GM23248 (cell line): ENCODE data around the gene CES4A. TPM values are rescaled to one million over a fixed set of nuclear protein-coding genes. Genes with fewer than 3 reads are reported as not detected.

Experiments
- DNase-seq: peaks from one replicate; pipeline ENCODE4 v3.0.0-alpha.2; 2015
- H2AFZ ChIP-seq: fragments of 200-600 bp; sonication (generic); 2 replicates; pipeline ENCODE4 v1.6.1; 2016; ENCODE audit warnings: antibody characterized with exemption
- H3F3A ChIP-seq: fragments of 200-600 bp; sonication (generic); 2 replicates; pipeline ENCODE4 v1.6.1; 2016; ENCODE audit warnings: mild to moderate bottlenecking, antibody characterized with exemption, mixed run types; ENCODE audit not compliant: insufficient read depth
- H3K27ac ChIP-seq: fragments of 200-600 bp; sonication (generic); 2 replicates; pipeline ENCODE4 v1.5.1; 2016; ENCODE audit warnings: mild to moderate bottlenecking
- H3K27me3 ChIP-seq: fragments of 200-600 bp; sonication (generic); replicated peaks from 2 replicates; pipeline ENCODE4 v1.6.1; 2016; ENCODE audit warnings: mild to moderate bottlenecking; ENCODE audit not compliant: insufficient read depth
- H3K36me3 ChIP-seq: fragments of 200-600 bp; sonication (generic); 2 replicates; pipeline ENCODE4 v1.6.1; 2016; ENCODE audit warnings: low read depth, mild to moderate bottlenecking
- H3K4me1 ChIP-seq: fragments of 200-600 bp; sonication (generic); 2 replicates; pipeline ENCODE4 v1.6.1; 2016; ENCODE audit warnings: mild to moderate bottlenecking; ENCODE audit not compliant: insufficient read depth
- H3K4me2 ChIP-seq: fragments of 200-600 bp; sonication (generic); one replicate; pipeline ENCODE4 v1.6.1; 2016; ENCODE audit warnings: mild to moderate bottlenecking; ENCODE audit not compliant: unreplicated experiment
- H3K4me3 ChIP-seq: fragments of 200-600 bp; sonication (generic); 2 replicates; pipeline ENCODE4 v1.5.1; 2016; ENCODE audit warnings: mild to moderate bottlenecking
- H3K79me2 ChIP-seq: fragments of 200-600 bp; sonication (generic); 2 replicates; pipeline ENCODE4 v1.6.1; 2016; ENCODE audit warnings: mild to moderate bottlenecking; ENCODE audit not compliant: insufficient read depth
- H3K9ac ChIP-seq: fragments of 200-600 bp; sonication (generic); 2 replicates; pipeline ENCODE4 v1.6.1; 2016; ENCODE audit warnings: mild to moderate bottlenecking
- H3K9me2 ChIP-seq: fragments of 200-600 bp; sonication (generic); 2 replicates; pipeline ENCODE4 v1.6.1; 2016; ENCODE audit warnings: mixed run types, mild to moderate bottlenecking, moderate library complexity; ENCODE audit not compliant: insufficient read depth
- H3K9me3 ChIP-seq: fragments of 200-600 bp; sonication (generic); one replicate; pipeline ENCODE4 v1.6.1; 2017; ENCODE audit warnings: low read depth
- H4K20me1 ChIP-seq: fragments of 200-600 bp; sonication (generic); 2 replicates; pipeline ENCODE4 v1.6.0; 2016; ENCODE audit not compliant: insufficient read depth
- EZH2 ChIP-seq: fragments of 200-600 bp; sonication (generic); IDR thresholded peaks from 2 replicates; pipeline ENCODE4 v1.6.1; 2018; ENCODE audit warnings: antibody characterized with exemption, mild to moderate bottlenecking; ENCODE audit not compliant: insufficient read depth, poor library complexity, severe bottlenecking
- EZH2phosphoT487 ChIP-seq: fragments of 200-600 bp; sonication (generic); IDR thresholded peaks from 2 replicates; pipeline ENCODE4 v1.6.1; 2018; ENCODE audit warnings: antibody characterized with exemption, moderate library complexity, mild to moderate bottlenecking, low read depth; ENCODE audit not compliant: insufficient read depth
- WGBS, 2 experiments: methylation state at CpG; one replicate each; pipeline ENCODE4 v1.1.6; 2015 to 2017; ENCODE audit warnings: low lambda C conversion rate in 2 of 2, low coverage in 1 of 2; ENCODE audit errors: missing lambda C conversion rate in 2 of 2; 5-methylcytosine and 5-hydroxymethylcytosine counted together
- in situ Hi-C: fragments of 300-500 bp; cut with MboI; formaldehyde crosslinking; loops from 2 replicates; pipeline ENCODE4 v1.15.0; 2020
- polyA plus RNA-seq: library from polyadenylated mRNA; unstranded; fragments of >200 nt; fragmentation: Nextera tagmentation; extraction: Ambion mirVana; gene quantifications from 2 replicates; pipeline ENCODE4 v1.2.1, GENCODE V29; 2016
- total RNA-seq: library from RNA; depleted of rRNA; stranded (reverse); fragments of >200 nt; shearing (Covaris generic); gene quantifications from 2 replicates; pipeline ENCODE4 v1.2.3, GENCODE V29; 2014

Gene CES4A
- total and polyA plus RNA-seq, 2 experiments from 2014 or later = 4.5 to 5.0 TPM

GRCh38 chr16:66958857-66959703 lies 29.3 kb upstream of the CES4A start:
- Histone ChIP-seq H3K9me2 (no peaks in the 10 kb centered on the region), H3K9ac (no peak overlapping the region), H3K79me2 (no peaks in the 10 kb centered on the region), H3K27ac (no peak overlapping the region), H3K4me1 (no peaks in the 10 kb centered on the region), H4K20me1 (no peaks in the 10 kb centered on the region), H3K4me2 (no peak overlapping the region), H2AFZ (no peak overlapping the region), H3K27me3 (no peaks in the 10 kb centered on the region), H3K9me3 (no peaks in the 10 kb centered on the region), H3K4me3 (no peak overlapping the region), H3K36me3 (no peaks in the 10 kb centered on the region), H3F3A (no peaks in the 10 kb centered on the region)
- 62 to 67% methylated on average over 7 of the region's 7 CpGs for WGBS, 2 experiments
- in situ Hi-C loops = loop anchor here (25.0 kb wide), 1 partner anchor 203 kb away; the partner anchor contains the start of genes B3GNT9, FBXL8, HSF4 and NOL3
- TF ChIP-seq EZH2 (no peak), EZH2phosphoT487 (no peak)
- DNase-seq = no peak

- in situ Hi-C loops = loop anchor here (25.0 kb wide), 1 partner anchor 203 kb away; the partner anchor contains the start of genes B3GNT9, FBXL8, HSF4 and NOL3
- Histone ChIP-seq H3K9ac (no peak overlapping the region), H3K4me2 (no peak overlapping the region), H2AFZ (no peak overlapping the region), H3K9me3 (no peaks in the 10 kb centered on the region), H3K36me3 (no peaks in the 10 kb centered on the region), H3K4me3 (no peak overlapping the region), H3K27me3 (no peaks in the 10 kb centered on the region; the same call in 1 of the 2 replicates), H3K27ac (no peak overlapping the region), H3K4me1 (no peaks in the 10 kb centered on the region), H3F3A (no peaks in the 10 kb centered on the region), H4K20me1 (no peaks in the 10 kb centered on the region), H3K79me2 (no peaks in the 10 kb centered on the region), H3K9me2 (no peaks in the 10 kb centered on the region)
- 23 to 27% methylated on average over 5 of the region's 5 CpGs for WGBS, 2 experiments
- DNase-seq = no peak
- TF ChIP-seq EZH2 (no peak), EZH2phosphoT487 (no peak)
These were observed 28.7 kb upstream of the CES4A start for GRCh38 chr16:66959704-66960161.

- Histone ChIP-seq H3K27ac (no peak overlapping the region), H3K9me3 (no peaks in the 10 kb centered on the region), H3K4me1 (no peaks in the 10 kb centered on the region), H3K27me3 (no peaks in the 10 kb centered on the region; the same call in 1 of the 2 replicates), H3K36me3 (no peaks in the 10 kb centered on the region), H3K9ac (no peak overlapping the region), H3K4me2 (no peak overlapping the region), H4K20me1 (no peaks in the 10 kb centered on the region), H3K9me2 (no peaks in the 10 kb centered on the region), H3K79me2 (no peaks in the 10 kb centered on the region), H3K4me3 (no peak overlapping the region), H3F3A (no peaks in the 10 kb centered on the region), H2AFZ (no peak overlapping the region)
- 50 to 54% methylated on average over 1 of the region's 1 CpG for WGBS, 2 experiments
- no peak for TF ChIP-seq EZH2phosphoT487
- no peak for TF ChIP-seq EZH2
- in situ Hi-C loops = loop anchor here (25.0 kb wide), 1 partner anchor 202 kb away; the partner anchor contains the start of genes B3GNT9, FBXL8, HSF4 and NOL3
- DNase-seq = no peak
These were observed 28.1 kb upstream of the CES4A start for GRCh38 chr16:66960270-66960669.

DNA sequence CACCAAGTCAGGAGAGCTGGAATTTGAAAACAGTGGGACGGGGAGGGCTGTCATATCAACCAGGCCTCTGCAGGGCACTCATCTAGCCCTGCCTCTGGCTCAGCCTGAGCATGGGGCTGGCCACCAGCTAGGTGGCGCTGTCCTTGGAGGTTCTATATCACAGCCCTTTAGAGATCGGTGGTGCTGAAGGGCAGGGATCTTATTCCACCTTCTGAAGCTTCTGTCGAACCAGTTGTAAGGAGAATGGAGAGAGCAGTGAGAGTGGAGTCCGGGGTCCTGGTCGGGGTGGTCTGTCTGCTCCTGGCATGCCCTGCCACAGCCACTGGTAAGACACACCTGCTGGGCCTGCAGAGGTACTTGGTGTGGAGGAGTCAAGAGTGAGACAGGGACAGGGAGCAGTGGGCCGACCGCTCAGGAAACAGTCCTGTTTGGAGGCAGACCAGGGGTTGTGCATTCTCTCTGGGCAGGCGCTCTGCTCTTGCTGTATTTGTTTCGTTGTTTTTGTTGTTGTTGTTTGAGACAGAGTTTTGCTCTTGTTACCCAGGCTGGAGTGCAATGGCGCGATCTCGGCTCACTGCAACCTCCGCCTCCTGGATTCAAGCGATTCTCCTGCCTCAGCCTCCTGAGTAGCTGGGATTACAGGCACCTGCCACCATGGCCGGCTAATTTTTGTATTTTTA lies 27.2 kb upstream of the CES4A start, which contains the start of gene CES3:
Gene CES3 (plus strand): TSS at position 202 of the 680 bp plus-strand sequence. CDS start 42 bp downstream, at position 244.
- Histone ChIP-seq H3K4me1 (no peaks in the 10 kb centered on the region), H3K36me3 (no peaks in the 10 kb centered on the region), H3F3A (no peaks in the 10 kb centered on the region), H3K4me3 (no peak within 1 kb of the TSS), H3K79me2 (no peaks in the 10 kb centered on the region), H3K27me3 (peaks cover 4% of the 10 kb centered on the region; the same call in 1 of the 2 replicates), H4K20me1 (no peaks in the 10 kb centered on the region), H2AFZ (0 out of 2 replicates have a peak within 1 kb of the TSS, but pooled peaks have one; percentile 45), H3K9me2 (no peaks in the 10 kb centered on the region), H3K9me3 (no peaks in the 10 kb centered on the region), H3K27ac (no peak within 1 kb of the TSS), H3K9ac (no peak within 1 kb of the TSS), H3K4me2 (no peak within 1 kb of the TSS)
- WGBS, 2 experiments = 61 to 65% methylated on average over 16 of the region's 16 CpGs
- peak; percentile 83 for DNase-seq
- in situ Hi-C loops = loop anchor here (25.0 kb wide), 1 partner anchor 201 kb away; the partner anchor contains the start of genes B3GNT9, FBXL8, HSF4 and NOL3
- TF ChIP-seq EZH2 (no peak), EZH2phosphoT487 (no peak)
